Glomerular visceral epithelial cell (primary cell): Measurements from ENCODE around the gene PCLO.
"Not testable (repeated sequence)": the region's sequence is repeated elsewhere in the genome, so short reads cannot be mapped to it uniquely, and the experiment has no call there.

Experiments
- DNase-seq: peaks from one replicate; pipeline ENCODE4 v3.0.0-alpha.2; 2016; ENCODE audit errors: extremely low spot score

PCLO gene

GRCh38 chr7:82736633-82737032 lies 426.1 kb downstream of the PCLO start:
- DNase-seq = no peak

DNA sequence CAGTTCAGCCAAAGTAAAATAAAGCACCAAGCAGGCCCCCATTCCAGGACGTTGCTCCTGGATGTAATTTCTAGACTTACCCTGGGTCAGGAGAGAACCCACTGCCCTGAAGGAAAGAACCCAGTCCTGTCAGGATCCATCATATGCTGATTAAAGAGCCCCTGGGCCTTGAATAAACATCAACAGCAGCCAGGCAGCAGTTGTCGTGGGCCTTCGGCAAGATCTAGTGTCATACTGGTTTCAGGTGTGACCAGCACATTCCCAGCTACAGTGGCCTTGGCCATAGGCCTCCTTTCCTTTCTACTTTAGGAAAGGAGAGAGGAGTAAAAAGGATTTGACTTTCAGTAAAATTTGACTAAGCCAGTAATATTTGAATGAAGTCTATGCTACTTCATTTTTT lies 430.0 kb downstream of the PCLO start:
- no peak for DNase-seq

DNA sequence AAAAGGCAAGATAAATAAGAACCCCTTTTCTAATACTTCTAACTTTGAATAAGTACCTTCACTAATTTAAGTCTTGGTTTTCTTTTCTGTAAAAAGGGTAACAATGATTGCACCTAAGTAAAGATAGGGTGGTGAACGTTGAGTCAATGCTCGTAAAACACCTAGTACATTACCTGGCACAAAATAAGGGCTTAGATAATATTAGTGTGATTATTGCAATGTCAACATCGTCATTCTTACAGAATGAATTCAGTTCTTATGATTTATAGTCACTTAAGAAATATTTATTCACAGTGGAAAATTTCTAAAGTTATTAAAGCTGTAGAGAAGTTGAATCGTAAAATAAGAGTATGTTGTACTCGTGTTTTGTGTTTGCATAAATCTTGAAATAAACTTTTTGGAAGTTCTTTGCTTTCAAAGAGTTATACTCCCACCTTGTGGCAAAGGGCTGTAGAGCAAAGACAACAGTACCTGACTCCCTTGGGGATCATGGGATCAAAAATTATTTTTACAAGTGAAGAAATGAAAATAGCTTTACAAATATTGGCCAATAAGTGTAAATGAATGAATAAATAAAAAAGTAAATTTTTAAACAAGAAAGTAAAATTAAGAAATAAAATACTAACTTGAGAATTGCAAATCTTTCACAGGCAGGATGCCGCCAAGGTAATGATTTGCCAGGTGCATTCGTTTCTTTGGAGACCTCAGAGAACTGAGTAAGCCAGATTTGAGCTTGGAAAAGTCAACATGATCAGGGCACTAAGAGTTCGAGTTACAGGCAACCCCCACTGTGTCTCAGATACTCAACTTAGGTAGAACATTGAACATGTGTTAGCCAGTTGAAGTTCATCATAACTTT lies 433.3 kb downstream of the PCLO start:
- peak; percentile 36 for DNase-seq

- no peak for DNase-seq
Observed at GRCh38 chr7:82726038-82726800, 436.5 kb downstream of the PCLO start.

GRCh38 chr7:82723411-82723810 lies 439.3 kb downstream of the PCLO start:
- DNase-seq = no peak

GRCh38 chr7:82722946-82723345 lies 439.7 kb downstream of the PCLO start:
- DNase-seq = no peak

GRCh38 chr7:82715344-82715743 lies 447.3 kb downstream of the PCLO start:
- DNase-seq = no peak

GRCh38 chr7:82714883-82715282 lies 447.8 kb downstream of the PCLO start:
- DNase-seq = no peak

GRCh38 chr7:82713506-82713905 lies 449.2 kb downstream of the PCLO start:
- DNase-seq = no peak

DNA sequence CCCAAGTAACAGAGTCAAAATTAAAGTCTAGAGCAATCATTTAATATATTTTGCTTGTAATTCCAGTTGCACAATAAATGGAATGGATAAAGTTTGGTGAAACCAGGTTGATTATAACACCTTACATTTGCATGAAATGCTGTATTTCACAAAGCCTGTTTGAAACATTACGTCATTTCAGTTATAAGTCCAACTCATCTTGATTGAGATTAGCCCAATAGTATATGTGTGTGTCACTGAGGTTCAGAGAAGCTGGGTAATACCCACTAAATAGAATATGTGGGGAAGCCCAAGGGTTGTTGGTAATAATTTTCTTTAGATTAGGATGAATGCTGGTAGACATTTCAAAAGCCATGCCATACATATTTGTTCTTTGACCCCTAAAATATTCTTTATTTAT lies 456.3 kb downstream of the PCLO start:
- not testable (repeated sequence) for DNase-seq

DNA sequence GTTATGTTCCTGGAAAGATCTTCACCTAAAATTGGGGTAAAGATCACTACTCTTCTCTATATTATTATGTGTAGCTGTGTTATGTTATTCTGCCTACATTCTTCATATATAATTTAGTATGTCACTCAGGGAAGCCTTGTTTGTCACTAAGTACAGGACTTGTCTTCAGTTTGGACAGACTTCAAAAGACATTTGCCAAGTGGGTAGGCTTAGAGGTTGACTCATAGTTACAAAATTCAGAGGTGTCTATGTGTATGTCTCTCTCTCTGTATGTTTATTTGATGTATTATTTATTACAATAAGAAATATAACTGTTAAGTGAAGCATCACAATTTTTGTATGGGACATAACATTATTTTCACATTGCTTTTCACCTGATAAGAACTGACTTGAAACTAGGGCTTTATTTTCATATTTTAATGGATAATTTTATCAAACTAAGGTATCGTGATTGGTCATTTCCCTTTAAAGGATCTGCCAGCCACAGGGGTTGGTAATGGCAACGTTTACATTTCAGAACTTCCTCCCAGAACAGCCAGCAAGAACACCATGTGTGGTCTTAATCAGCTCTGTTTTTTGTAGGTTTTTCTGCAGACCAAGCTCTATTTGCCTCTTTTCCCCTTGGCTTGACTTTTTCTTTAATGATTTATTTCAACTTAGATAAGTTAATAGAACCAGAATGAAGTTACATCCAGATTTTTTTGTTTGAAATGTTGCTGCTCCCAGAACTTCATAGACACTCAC lies 457.0 kb downstream of the PCLO start:
- DNase-seq = no peak

DNA sequence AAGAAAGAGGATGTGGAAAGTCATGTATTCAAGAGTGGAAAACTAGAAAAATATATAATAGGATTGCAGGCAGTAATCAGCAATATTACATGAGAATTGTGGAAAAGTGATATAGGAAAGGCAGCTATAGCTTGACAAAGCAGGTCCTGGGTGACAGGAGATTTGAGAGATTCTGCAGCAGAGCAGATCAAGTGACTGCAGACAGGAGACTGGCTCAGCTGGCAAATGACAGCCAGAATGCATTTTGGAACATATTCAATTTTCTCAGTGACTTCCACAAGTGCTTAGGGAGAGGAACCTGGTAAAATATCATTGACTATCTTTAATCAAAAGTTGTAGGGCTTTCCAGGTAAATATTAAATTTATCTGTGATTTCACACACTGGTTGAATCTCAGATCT lies 458.6 kb downstream of the PCLO start:
- DNase-seq = no peak
